C4-2B (cell line): Measurements from ENCODE around the gene LRRIQ4.

ENCODE experiments used
- ZFX ChIP-seq: fragments of 450-650 bp; IDR thresholded peaks from 2 replicates; pipeline ENCODE4 v1.6.1; 2017
- TF ChIP-seq, protein P1 (sequence below): fragments of 450-650 bp; conservative IDR thresholded peaks from 2 replicates; pipeline ENCODE4 v1.5.1; 2017; ENCODE audit warnings: mild to moderate bottlenecking

DNA sequence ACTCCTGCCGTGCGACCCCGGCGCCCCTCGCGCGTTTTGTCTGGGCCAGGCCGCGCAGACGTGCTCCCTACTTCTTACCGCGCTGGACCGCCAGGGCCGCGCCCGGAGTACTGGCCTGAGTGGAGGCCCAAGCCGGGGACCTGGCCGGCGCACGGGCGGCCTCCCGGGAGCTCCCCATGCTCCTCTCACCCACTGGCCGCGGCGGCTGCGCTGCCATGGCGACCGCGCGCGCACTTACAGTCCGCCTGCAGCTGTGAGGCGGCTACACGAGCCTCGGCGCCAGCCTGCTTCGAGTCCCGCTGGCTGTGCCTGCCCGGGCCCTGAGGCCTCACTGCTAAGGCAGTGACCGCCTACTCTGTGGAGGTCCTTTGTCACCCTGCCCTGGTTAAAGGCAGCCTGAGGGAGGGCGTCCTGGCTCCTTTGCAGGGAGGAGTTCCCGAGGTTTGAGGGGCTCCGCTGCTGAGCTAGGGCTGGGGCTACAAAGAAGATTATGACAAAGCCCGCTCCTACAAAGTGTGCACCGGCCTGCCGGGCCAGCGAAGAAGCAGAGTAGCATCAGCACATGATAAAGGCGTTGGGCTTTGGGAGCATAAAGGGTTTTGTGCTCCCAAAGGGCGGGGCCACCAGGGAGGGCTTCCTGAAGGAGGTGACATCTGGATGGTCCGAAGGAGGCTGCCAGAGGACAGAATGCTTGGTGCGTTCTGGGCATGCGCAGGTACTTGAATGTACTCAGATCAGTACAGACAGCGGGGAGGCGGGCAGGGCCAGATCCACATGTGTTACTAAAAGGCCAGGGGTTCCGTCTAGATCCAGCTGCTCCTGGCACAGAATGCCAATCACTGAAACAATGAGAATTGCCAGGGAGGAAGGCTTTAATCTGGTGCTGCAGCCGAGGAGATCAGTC is at the start of gene LRRIQ4, which contains the start of gene LRRC34:
- TF ChIP-seq, protein P1, sequence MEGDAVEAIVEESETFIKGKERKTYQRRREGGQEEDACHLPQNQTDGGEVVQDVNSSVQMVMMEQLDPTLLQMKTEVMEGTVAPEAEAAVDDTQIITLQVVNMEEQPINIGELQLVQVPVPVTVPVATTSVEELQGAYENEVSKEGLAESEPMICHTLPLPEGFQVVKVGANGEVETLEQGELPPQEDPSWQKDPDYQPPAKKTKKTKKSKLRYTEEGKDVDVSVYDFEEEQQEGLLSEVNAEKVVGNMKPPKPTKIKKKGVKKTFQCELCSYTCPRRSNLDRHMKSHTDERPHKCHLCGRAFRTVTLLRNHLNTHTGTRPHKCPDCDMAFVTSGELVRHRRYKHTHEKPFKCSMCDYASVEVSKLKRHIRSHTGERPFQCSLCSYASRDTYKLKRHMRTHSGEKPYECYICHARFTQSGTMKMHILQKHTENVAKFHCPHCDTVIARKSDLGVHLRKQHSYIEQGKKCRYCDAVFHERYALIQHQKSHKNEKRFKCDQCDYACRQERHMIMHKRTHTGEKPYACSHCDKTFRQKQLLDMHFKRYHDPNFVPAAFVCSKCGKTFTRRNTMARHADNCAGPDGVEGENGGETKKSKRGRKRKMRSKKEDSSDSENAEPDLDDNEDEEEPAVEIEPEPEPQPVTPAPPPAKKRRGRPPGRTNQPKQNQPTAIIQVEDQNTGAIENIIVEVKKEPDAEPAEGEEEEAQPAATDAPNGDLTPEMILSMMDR = no peak
- no peak for TF ChIP-seq ZFX
